Endothelial cell of umbilical vein (primary cell): Measurements from ENCODE around the gene CFP. TPM values are rescaled to one million over a fixed set of nuclear protein-coding genes. Genes with fewer than 3 reads are reported as not detected.
A peak's percentile ranks its signal among the peaks of the same experiment; 100 is the strongest.

Source experiments
- BruUV-seq: library from RNA; stranded (reverse); fragments of 400-500 nt; replicated peaks from 2 replicates; lab custom pipeline; 2021; lab: Mats Ljungman, UMichigan
- CTCF ChIA-PET: fragments of 300-600, 350-600 bp; sonication (Branson Sonifier 250); formaldehyde crosslinking; loops from one replicate; lab custom pipeline; 2021; ENCODE audit warnings: antibody characterized with exemption, inconsistent platforms; lab: Charles Lee
- POLR2A ChIA-PET: fragments of 300-600, 350-600 bp; sonication (Branson Sonifier 250); formaldehyde crosslinking; loops from one replicate; lab custom pipeline; 2021; ENCODE audit warnings: antibody characterized with exemption, inconsistent platforms; lab: Charles Lee
- DNase-seq: peaks from one replicate; pipeline ENCODE4 v3.0.0-alpha.2; 2011; ENCODE audit warnings: low read depth, low spot score
- FAIRE-seq: peaks from 2 replicates; lab custom pipeline; 2011; peaks lifted over from hg19 to GRCh38; lab: Jason Lieb, UNC
- H2AFZ ChIP-seq: 2 replicates; pipeline ENCODE4 v1.6.0; 2012; ENCODE audit warnings: low read depth, low read length, control low read depth, inconsistent platforms
- H3K27ac ChIP-seq: 2 replicates; pipeline ENCODE4 v1.5.1; 2011; ENCODE audit warnings: low read depth, mild to moderate bottlenecking, control low read depth, low read length, moderate library complexity; ENCODE audit not compliant: insufficient read depth
- H3K27me3 ChIP-seq, 2 experiments: 2 replicates each; pipeline versions ENCODE4 v1.6.0 to v1.6.1; 2011; ENCODE audit warnings: low read length in 2 of 2, mixed read lengths in 1 of 2; ENCODE audit not compliant: control insufficient read depth in 2 of 2, insufficient read depth in 2 of 2
- H3K36me3 ChIP-seq, 2 experiments: 2 replicates in 1 of 2; 3 replicates in 1 of 2; pipeline ENCODE4 v1.5.1; 2011; ENCODE audit warnings: low read length in 2 of 2, mild to moderate bottlenecking in 1 of 2, moderate library complexity in 1 of 2; ENCODE audit not compliant: control insufficient read depth in 2 of 2, insufficient read depth in 2 of 2; ENCODE audit errors: extremely low read depth in 1 of 2
- H3K4me1 ChIP-seq: 3 replicates; pipeline ENCODE4 v1.5.1; 2011; ENCODE audit warnings: mild to moderate bottlenecking, low read length; ENCODE audit not compliant: control insufficient read depth, insufficient read depth; ENCODE audit errors: extremely low read depth
- H3K4me2 ChIP-seq: 2 replicates; pipeline ENCODE4 v1.6.1; 2011; ENCODE audit warnings: low read length, control low read depth, mixed read lengths; ENCODE audit not compliant: insufficient read depth
- H3K4me3 ChIP-seq, 3 experiments: fragments of 200-600 bp in 1 of 3; sonication (generic), shearing (Covaris generic) in 1 of 3; replicated peaks in 1 of 3; 2 replicates each; pipeline ENCODE4 v1.5.1; 2011 to 2016; ENCODE audit warnings: control low read depth in 3 of 3, low read length in 3 of 3, mild to moderate bottlenecking in 2 of 3, inconsistent platforms in 1 of 3, low read depth in 1 of 3, moderate library complexity in 1 of 3; ENCODE audit not compliant: insufficient read depth in 1 of 3
- H3K79me2 ChIP-seq: 2 replicates; pipeline ENCODE4 v1.6.0; 2012; ENCODE audit warnings: low read length, inconsistent platforms; ENCODE audit not compliant: control insufficient read depth, insufficient read depth
- H3K9ac ChIP-seq: replicated peaks from 2 replicates; pipeline ENCODE3; 2011; ENCODE audit warnings: low read length, control low read depth; ENCODE audit not compliant: insufficient read depth; ENCODE audit errors: extremely low read depth
- H3K9me1 ChIP-seq: replicated peaks from 3 replicates; pipeline ENCODE4 v1.6.0; 2011; ENCODE audit warnings: mild to moderate bottlenecking, low read length; ENCODE audit not compliant: control insufficient read depth, insufficient read depth; ENCODE audit errors: extremely low read depth
- H3K9me3 ChIP-seq: replicated peaks from 2 replicates; pipeline ENCODE4 v1.5.1; 2012; ENCODE audit warnings: low read length, inconsistent platforms; ENCODE audit not compliant: control insufficient read depth, insufficient read depth
- H4K20me1 ChIP-seq: replicated peaks from 2 replicates; pipeline ENCODE3; 2011; ENCODE audit warnings: mild to moderate bottlenecking, low read length; ENCODE audit not compliant: control insufficient read depth, insufficient read depth; ENCODE audit errors: extremely low read depth
- CTCF ChIP-seq, 2 donors: IDR thresholded peaks; 1 replicate in 1 of 2; 2 replicates in 1 of 2; pipeline ENCODE4 v1.5.1; 2011; ENCODE audit warnings: low read length in 2 of 2, mild to moderate bottlenecking in 2 of 2, moderate library complexity in 2 of 2, control low read depth in 1 of 2, inconsistent platforms in 1 of 2, low read depth in 1 of 2; ENCODE audit not compliant: insufficient read depth in 1 of 2; ENCODE audit errors: extremely low read depth in 1 of 2
- EZH2 ChIP-seq: IDR thresholded peaks from 2 replicates; pipeline ENCODE4 v1.6.1; 2012; ENCODE audit warnings: borderline replicate concordance, low read depth, mild to moderate bottlenecking, moderate library complexity, low read length, inconsistent platforms; ENCODE audit not compliant: severe bottlenecking
- MAX ChIP-seq: IDR thresholded peaks from 2 replicates; pipeline ENCODE4 v1.6.1; 2011; ENCODE audit not compliant: insufficient read depth, insufficient read length
- dilution Hi-C: fragments of 300-500 bp; cut with MboI; formaldehyde crosslinking; loops from one replicate; pipeline ENCODE4 v1.15.0; 2019; ENCODE audit warnings: low sequenced_read_pairs; ENCODE audit not compliant: extremely low pct_ligation_motif_present
- intact Hi-C: fragments of 100-400 bp; cut with micrococcal nuclease; formaldehyde crosslinking; loops from one replicate; pipeline ENCODE4 v1.10.0; 2022
- polyA plus RNA-seq, 4 experiments: library from polyadenylated mRNA; depleted of rRNA in 3 of 4; stranded (reverse) in 3 of 4; unstranded in 1 of 4; fragments of >200 nt; gene quantifications; 2 replicates each; pipeline versions ENCODE4 v1.2.1 to v1.2.3, GENCODE V29; 2011 to 2012; ENCODE audit warnings: missing spikeins in 1 of 4
- total RNA-seq: library from RNA; stranded (reverse); gene quantifications from 2 replicates; pipeline ENCODE4 v1.2.3, GENCODE V29; 2021

CFP gene
- total and polyA plus RNA-seq, 2 donors (not counting 3 experiments of a cell fraction or from before 2014, with no cell fraction given): 0.69 to 1.00 TPM

- TF ChIP-seq MAX: no peak
- no peak overlapping the region for H3K27ac ChIP-seq
- BruUV-seq: no TSS peak
- H2AFZ ChIP-seq: no peak overlapping the region
- H3K4me3 ChIP-seq: no peak overlapping the region
- no peaks in the 10 kb centered on the region for H3K4me1 ChIP-seq
- FAIRE-seq (no peak), DNase-seq (no peak)
- CTCF ChIA-PET: no interaction called here
- no peaks in the 10 kb centered on the region for H3K79me2 ChIP-seq
- POLR2A ChIA-PET: no interaction called here
- no peaks in the 10 kb centered on the region for H3K9me3 ChIP-seq
- no peaks in the 10 kb centered on the region for H3K9me1 ChIP-seq
- no peaks in the 10 kb centered on the region for H4K20me1 ChIP-seq
- peaks cover 0 to 2% of the 10 kb centered on the region in 2 experiments for H3K27me3 ChIP-seq
- no peak overlapping the region for H3K9ac ChIP-seq
- dilution Hi-C loops: no loop called here
- no peaks in the 10 kb centered on the region for H3K36me3 ChIP-seq
- intact Hi-C loops: no loop called here
- H3K4me2 ChIP-seq: no peak overlapping the region
Measured at GRCh38 chrX:47596256-47596655, 33.5 kb downstream of the CFP start.

- ChIA-PET POLR2A (no interaction called here), CTCF (no interaction called here)
- Histone ChIP-seq H4K20me1 (no peaks in the 10 kb centered on the region), H3K27me3 (peaks cover 0 to 2% of the 10 kb centered on the region in 2 experiments), H3K36me3 (no peaks in the 10 kb centered on the region), H3K79me2 (no peaks in the 10 kb centered on the region), H3K4me2 (no peak overlapping the region), H3K9me3 (no peaks in the 10 kb centered on the region), H3K9ac (no peak overlapping the region), H2AFZ (no peak overlapping the region), H3K27ac (no peak overlapping the region), H3K9me1 (no peaks in the 10 kb centered on the region), H3K4me1 (no peaks in the 10 kb centered on the region), H3K4me3 (no peak overlapping the region)
- peak; percentile 64 for FAIRE-seq
- no TSS peak for BruUV-seq
- DNase-seq: peak; percentile 60
- intact Hi-C loops (no loop called here), dilution Hi-C loops (no loop called here)
- TF ChIP-seq EZH2 (no peak), CTCF (IDR thresholded peaks at IDR 0.05; ENCODE audit: extremely low read depth in 1 of 2, insufficient read depth in 1 of 2, low read depth in 1 of 2, low read length in 2 of 2) (no peak)
Measured at GRCh38 chrX:47595716-47596251, 33.9 kb downstream of the CFP start.
